IMR-90 (cell line): ENCODE measurements around the gene RTRAF. TPM values are rescaled to one million over a fixed set of nuclear protein-coding genes. Genes with fewer than 3 reads are reported as not detected.

Source experiments
- ATAC-seq: fragments of 200-7000 bp; cut with Tn5 transposase; 2 replicates; pipeline ENCODE4 v1.9.1; 2020; ENCODE audit warnings: low read depth, mild to moderate bottlenecking, moderate library complexity
- BruUV-seq: library from RNA; stranded (reverse); fragments of 400-500 nt; replicated peaks from 2 replicates; lab custom pipeline; 2021; lab: Mats Ljungman, UMichigan
- CTCF ChIA-PET: fragments of 300-600 bp; formaldehyde crosslinking; extraction: SDS; loops from one replicate; lab custom pipeline; 2021; ENCODE audit warnings: antibody characterized with exemption; lab: Yijun Ruan, JAX
- POLR2A ChIA-PET: fragments of 300-600 bp; sonication (Branson Sonifier 250); formaldehyde crosslinking; loops from one replicate; lab custom pipeline; 2022; ENCODE audit warnings: antibody characterized with exemption; ENCODE audit not compliant: unreplicated experiment; lab: Charles Lee
- DNase-seq: peaks from one replicate; pipeline ENCODE4 v3.0.0; 2013
- H2AFZ ChIP-seq: replicated peaks from 2 replicates; pipeline ENCODE3; 2013; ENCODE audit warnings: low read length, mild to moderate bottlenecking; ENCODE audit not compliant: poor library complexity
- H2AK5ac ChIP-seq: 2 replicates; pipeline ENCODE4 v1.6.1; 2013; ENCODE audit warnings: low read depth, low read length, inconsistent platforms
- H2AK9ac ChIP-seq: replicated peaks from 2 replicates; pipeline ENCODE3; 2013; ENCODE audit warnings: mild to moderate bottlenecking, low read depth, low read length, moderate library complexity; ENCODE audit not compliant: poor library complexity
- H2BK120ac ChIP-seq: 2 replicates; pipeline ENCODE4 v1.6.1; 2013; ENCODE audit warnings: low read depth, low read length, inconsistent platforms
- H2BK15ac ChIP-seq: 3 replicates; pipeline ENCODE4 v1.6.1; 2013; ENCODE audit warnings: low read depth, low read length, inconsistent platforms
- H2BK20ac ChIP-seq: 2 replicates; pipeline ENCODE4 v1.6.1; 2013; ENCODE audit warnings: low read depth, mild to moderate bottlenecking, inconsistent platforms, low read length, moderate library complexity
- H2BK5ac ChIP-seq: 2 replicates; pipeline ENCODE4 v1.6.1; 2013; ENCODE audit warnings: mild to moderate bottlenecking, low read depth, low read length, inconsistent platforms; ENCODE audit not compliant: poor library complexity, severe bottlenecking
- H3K14ac ChIP-seq: replicated peaks from 2 replicates; pipeline ENCODE4 v1.6.1; 2013; ENCODE audit warnings: low read depth, low read length, inconsistent platforms
- H3K18ac ChIP-seq: 2 replicates; pipeline ENCODE4 v1.6.1; 2013; ENCODE audit warnings: low read depth, low read length, control low read depth
- H3K23ac ChIP-seq: 2 replicates; pipeline ENCODE4 v1.6.1; 2013; ENCODE audit warnings: low read depth, low read length, inconsistent platforms
- H3K27ac ChIP-seq: 2 replicates; pipeline ENCODE4 v1.5.1; 2013; ENCODE audit warnings: mild to moderate bottlenecking, control low read depth, low read length; ENCODE audit not compliant: insufficient read depth
- H3K27me3 ChIP-seq: 2 replicates; pipeline ENCODE4 v1.6.1; 2013; ENCODE audit warnings: low read length; ENCODE audit not compliant: control insufficient read depth, insufficient read depth
- H3K36me3 ChIP-seq: 2 replicates; pipeline ENCODE4 v1.6.1; 2013; ENCODE audit warnings: low read length, mixed read lengths; ENCODE audit not compliant: control insufficient read depth, insufficient read depth
- H3K4ac ChIP-seq: 2 replicates; pipeline ENCODE4 v1.6.1; 2013; ENCODE audit warnings: low read depth, low read length, inconsistent platforms
- H3K4me1 ChIP-seq: 2 replicates; pipeline ENCODE4 v1.6.1; 2013; ENCODE audit warnings: low read length, mixed read lengths; ENCODE audit not compliant: control insufficient read depth, insufficient read depth
- H3K4me2 ChIP-seq: 2 replicates; pipeline ENCODE4 v1.6.1; 2013; ENCODE audit warnings: low read depth, mild to moderate bottlenecking, control low read depth, low read length, moderate library complexity
- H3K4me3 ChIP-seq: 2 replicates; pipeline ENCODE4 v1.5.1; 2013; ENCODE audit warnings: low read depth, mild to moderate bottlenecking, control low read depth, low read length, moderate library complexity; ENCODE audit not compliant: insufficient read depth
- H3K56ac ChIP-seq: 2 replicates; pipeline ENCODE4 v1.6.1; 2013; ENCODE audit warnings: low read length, inconsistent platforms; ENCODE audit not compliant: insufficient read depth; ENCODE audit errors: extremely low read depth
- H3K79me1 ChIP-seq, 2 experiments: 2 replicates each; pipeline ENCODE4 v1.6.1; 2013; ENCODE audit warnings: low read length in 2 of 2, inconsistent platforms in 1 of 2, low read depth in 1 of 2
- H3K9ac ChIP-seq: 2 replicates; pipeline ENCODE4 v1.6.1; 2013; ENCODE audit warnings: low read depth, low read length, control low read depth
- H3K9me1 ChIP-seq: 2 replicates; pipeline ENCODE4 v1.6.1; 2013; ENCODE audit warnings: low read length, inconsistent platforms; ENCODE audit not compliant: insufficient read depth
- H3K9me3 ChIP-seq: 2 replicates; pipeline ENCODE4 v1.6.1; 2013; ENCODE audit warnings: low read length; ENCODE audit not compliant: control insufficient read depth, insufficient read depth
- H4K20me1 ChIP-seq: 2 replicates; pipeline ENCODE4 v1.6.1; 2013; ENCODE audit warnings: low read length, inconsistent platforms; ENCODE audit not compliant: insufficient read depth
- H4K5ac ChIP-seq: 2 replicates; pipeline ENCODE4 v1.6.1; 2013; ENCODE audit warnings: mild to moderate bottlenecking, low read depth, low read length, control low read depth
- H4K8ac ChIP-seq, 2 experiments: 2 replicates each; pipeline ENCODE4 v1.6.1; 2013; ENCODE audit warnings: low read depth in 2 of 2, low read length in 2 of 2, control low read depth in 1 of 2, inconsistent platforms in 1 of 2
- H4K91ac ChIP-seq: 2 replicates; pipeline ENCODE4 v1.6.1; 2013; ENCODE audit warnings: low read depth, low read length, inconsistent platforms; ENCODE audit not compliant: insufficient read depth
- MAZ ChIP-seq: IDR thresholded peaks from 2 replicates; pipeline ENCODE4 v1.6.1; 2012; ENCODE audit warnings: low read depth, mild to moderate bottlenecking, low read length, improper control_type of control experiment, moderate library complexity, borderline replicate concordance
- POLR2A ChIP-seq: IDR thresholded peaks from 2 replicates; pipeline ENCODE4 v1.6.1; 2012; ENCODE audit warnings: mild to moderate bottlenecking, low read depth, low read length
- RFX5 ChIP-seq: IDR thresholded peaks from 2 replicates; pipeline ENCODE4 v1.8.0; 2012; ENCODE audit warnings: low read depth, mild to moderate bottlenecking, low read length, moderate library complexity
- WGBS, 2 experiments: methylation state at CpG; one replicate each; pipeline versions ENCODE4 v1.1.5 to v1.1.7; 2013; ENCODE audit warnings: missing lambda C conversion rate in 2 of 2; ENCODE audit not compliant: insufficient read length in 1 of 2; ENCODE audit errors: extremely low coverage in 2 of 2; 5-methylcytosine and 5-hydroxymethylcytosine counted together
- dilution Hi-C: fragments of 300-500 bp; cut with HindIII; formaldehyde crosslinking; loops from one replicate; pipeline ENCODE4 v1.14.3; 2018; ENCODE audit warnings: low sequenced_read_pairs; ENCODE audit not compliant: unreplicated experiment
- in situ Hi-C: fragments of 300-500 bp; cut with MboI; formaldehyde crosslinking; loops from 3 replicates; pipeline ENCODE4 v1.14.3; 2019; ENCODE audit warnings: low sequenced_read_pairs, inconsistent platforms, mixed read lengths
- intact Hi-C: fragments of 100-400 bp; cut with micrococcal nuclease; formaldehyde crosslinking; loops from 2 replicates; pipeline ENCODE4 v1.10.0; 2022
- polyA plus RNA-seq, 3 experiments: library from polyadenylated mRNA; depleted of rRNA; stranded (reverse); fragments of >200 nt; gene quantifications; 2 replicates each; pipeline ENCODE4 v1.2.3, GENCODE V29; 2012; ENCODE audit warnings: low replicate concordance in 1 of 3
- total RNA-seq: library from RNA; depleted of rRNA; stranded (reverse); fragments of >200 nt; gene quantifications from 2 replicates; pipeline ENCODE4 v1.2.3, GENCODE V29; 2012
- TF ChIP-seq, protein P1 (sequence below): fragments of 150-350 bp; IDR thresholded peaks from 2 replicates; pipeline ENCODE4 v1.6.1; 2016; ENCODE audit warnings: low read depth, mild to moderate bottlenecking, low read length, moderate library complexity, borderline replicate concordance

Gene RTRAF
- total and polyA plus RNA-seq, 2 of the 4 experiments (the other 2 are of a cell fraction), result 53.2 to 102 TPM

DNA sequence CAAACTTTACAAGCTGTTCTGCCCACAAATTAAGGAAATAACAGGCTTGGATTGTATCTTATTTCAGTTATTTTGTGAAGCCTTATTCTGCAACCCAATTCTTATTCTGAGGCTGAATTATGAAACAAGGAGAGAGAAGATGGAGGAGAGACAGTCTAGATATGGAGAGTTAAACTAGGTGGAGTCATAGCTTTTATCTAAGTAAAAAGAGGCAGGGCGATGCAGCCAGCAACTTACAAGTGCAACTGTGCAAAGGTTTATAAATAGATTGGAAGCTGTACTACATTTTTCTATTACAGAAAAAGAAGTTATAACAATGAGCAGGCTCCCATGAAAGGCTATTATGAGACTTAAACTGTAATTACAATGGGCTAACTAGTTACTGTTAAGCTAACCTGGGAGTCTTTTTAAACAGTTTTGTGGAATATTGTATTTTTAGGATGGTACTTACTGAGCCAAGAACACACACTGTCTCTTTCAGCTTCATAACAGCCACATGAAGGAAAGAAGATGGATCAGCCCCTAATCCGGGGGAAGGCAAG lies 57.1 kb downstream of the RTRAF start:
- no peaks in the 10 kb centered on the region for H3K9me3 ChIP-seq

More for the DNA sequence above, 57.1 kb downstream of the RTRAF start:
- Histone ChIP-seq H3K4me2 (peak overlapping the region; percentile 15; the same call in 1 of the 2 replicates), H3K27me3 (no peaks in the 10 kb centered on the region), H4K5ac (no peak overlapping the region), H3K56ac (no peak overlapping the region), H3K36me3 (peaks cover 58% of the 10 kb centered on the region), H3K79me1 (peaks cover 30 to 86% of the 10 kb centered on the region in 2 experiments), H3K4me1 (peaks cover 54% of the 10 kb centered on the region), H4K20me1 (peaks cover 52% of the 10 kb centered on the region), H2BK20ac (peak overlapping the region; percentile 1; the same call in 1 of the 2 replicates), H3K9me1 (peaks cover 50% of the 10 kb centered on the region), H3K27ac (peak overlapping the region; percentile 27; the same call in 1 of the 2 replicates), H2AK9ac (no peak overlapping the region), H2BK120ac (peak overlapping the region; percentile 21; the same call in 1 of the 2 replicates), H4K8ac (peak overlapping the region in 1 of 2 experiments; percentile 22; a peak in 1 of 4 replicates), H3K18ac (peak overlapping the region; percentile 56; the same call in 1 of the 2 replicates), H2BK5ac (peak overlapping the region; percentile 53), H2BK15ac (peak overlapping the region; percentile 85; the same call in 1 of the 3 replicates), H3K14ac (peak overlapping the region; percentile 23; the same call in 1 of the 2 replicates), H2AK5ac (peak overlapping the region; percentile 63; the same call in 1 of the 2 replicates), H3K4me3 (no peak overlapping the region), H4K91ac (0 out of 2 replicates have a peak overlapping the region, but pooled peaks have one; percentile 26), H3K9ac (no peak overlapping the region), H2AFZ (no peak overlapping the region), H3K4ac (peak overlapping the region; percentile 59; the same call in 1 of the 2 replicates), H3K23ac (no peak overlapping the region)
- in situ Hi-C loops (no loop called here), dilution Hi-C loops (no loop called here), intact Hi-C loops (no loop called here)
- no CpG with 5 or more reads among the region's 2 CpGs for WGBS, 2 experiments
- ChIA-PET POLR2A (no interaction called here), CTCF (interaction anchor here (1.1 to 1.3 kb wide), 2 partner anchors 10 to 30 kb away, joined by 3 read pairs; no protein-coding TSS in a partner anchor)
- DNase-seq (peak; percentile 34), ATAC-seq (no peak)
- TF ChIP-seq, protein P1, sequence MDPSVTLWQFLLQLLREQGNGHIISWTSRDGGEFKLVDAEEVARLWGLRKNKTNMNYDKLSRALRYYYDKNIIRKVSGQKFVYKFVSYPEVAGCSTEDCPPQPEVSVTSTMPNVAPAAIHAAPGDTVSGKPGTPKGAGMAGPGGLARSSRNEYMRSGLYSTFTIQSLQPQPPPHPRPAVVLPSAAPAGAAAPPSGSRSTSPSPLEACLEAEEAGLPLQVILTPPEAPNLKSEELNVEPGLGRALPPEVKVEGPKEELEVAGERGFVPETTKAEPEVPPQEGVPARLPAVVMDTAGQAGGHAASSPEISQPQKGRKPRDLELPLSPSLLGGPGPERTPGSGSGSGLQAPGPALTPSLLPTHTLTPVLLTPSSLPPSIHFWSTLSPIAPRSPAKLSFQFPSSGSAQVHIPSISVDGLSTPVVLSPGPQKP, result no peak
- no peak for TF ChIP-seq RFX5
- TF ChIP-seq POLR2A, result no peak
- no peak for TF ChIP-seq MAZ
- no TSS peak for BruUV-seq
